PC-9 (cell line): ENCODE measurements around the gene BCL6. TPM values are rescaled to one million over a fixed set of nuclear protein-coding genes. Genes with fewer than 3 reads are reported as not detected.

Experiments
- BruUV-seq: library from RNA; stranded (reverse); fragments of 400-500 nt; replicated peaks from 2 replicates; lab custom pipeline; 2021; lab: Mats Ljungman, UMichigan
- CTCF ChIA-PET: fragments of 300-600 bp; sonication (Branson Sonifier 250); formaldehyde crosslinking; loops from one replicate; lab custom pipeline; 2022; ENCODE audit warnings: antibody characterized with exemption; lab: Charles Lee
- POLR2A ChIA-PET: fragments of 300-600 bp; sonication (Branson Sonifier 250); formaldehyde crosslinking; loops from one replicate; lab custom pipeline; 2022; ENCODE audit warnings: antibody characterized with exemption; ENCODE audit not compliant: unreplicated experiment; lab: Charles Lee
- DNase-seq, 2 experiments: peaks; one replicate each; pipeline versions ENCODE4 v3.0.0 to v3.0.0-alpha.2; 2015 to 2022; ENCODE audit warnings: mixed read lengths in 1 of 2
- H2AFZ ChIP-seq: fragments of 200-600 bp; sonication (generic); 2 replicates; pipeline ENCODE4 v1.8.1; 2017; ENCODE audit warnings: antibody characterized with exemption
- H3F3A ChIP-seq: fragments of 200-600 bp; sonication (generic); 2 replicates; pipeline ENCODE4 v1.8.1; 2017; ENCODE audit warnings: antibody characterized with exemption, mild to moderate bottlenecking, low read depth; ENCODE audit not compliant: insufficient read depth
- H3K27ac ChIP-seq: fragments of 200-600 bp; sonication (generic); 2 replicates; pipeline ENCODE4 v1.6.1; 2016; ENCODE audit warnings: mixed run types
- H3K27me3 ChIP-seq: fragments of 200-600 bp; sonication (generic); 2 replicates; pipeline ENCODE4 v1.6.1; 2016; ENCODE audit warnings: low read depth, mixed run types; ENCODE audit not compliant: insufficient read depth
- H3K36me3 ChIP-seq: fragments of 200-600 bp; sonication (generic); 2 replicates; pipeline ENCODE4 v1.6.1; 2016; ENCODE audit warnings: low read depth, mixed run types
- H3K4me1 ChIP-seq: fragments of 200-600 bp; sonication (generic); replicated peaks from 2 replicates; pipeline ENCODE4 v1.6.1; 2016; ENCODE audit warnings: mixed run types; ENCODE audit not compliant: insufficient read depth
- H3K4me2 ChIP-seq: fragments of 200-600 bp; sonication (generic); 2 replicates; pipeline ENCODE4 v1.6.1; 2017; ENCODE audit warnings: mixed run types
- H3K4me3 ChIP-seq: fragments of 200-600 bp; sonication (generic); 2 replicates; pipeline ENCODE4 v1.6.1; 2016; ENCODE audit warnings: mixed run types
- H3K79me2 ChIP-seq: fragments of 200-600 bp; sonication (generic); 2 replicates; pipeline ENCODE4 v1.6.1; 2017; ENCODE audit warnings: low read depth, mixed run types
- H3K9me2 ChIP-seq: fragments of 200-600 bp; sonication (generic); 2 replicates; pipeline ENCODE4 v1.8.1; 2017; ENCODE audit warnings: mild to moderate bottlenecking; ENCODE audit not compliant: insufficient read depth
- H3K9me3 ChIP-seq: fragments of 200-600 bp; sonication (generic); 2 replicates; pipeline ENCODE4 v1.8.1; 2016; ENCODE audit warnings: low read depth; ENCODE audit not compliant: insufficient read depth
- H4K20me1 ChIP-seq: fragments of 200-600 bp; sonication (generic); 2 replicates; pipeline ENCODE4 v1.8.1; 2017; ENCODE audit not compliant: insufficient read depth
- CTCF ChIP-seq: fragments of 200-600 bp; sonication (generic); conservative IDR thresholded peaks from 2 replicates; pipeline ENCODE4 v1.6.1; 2017; ENCODE audit warnings: mixed run types, antibody characterized with exemption, mild to moderate bottlenecking, moderate library complexity
- EZH2 ChIP-seq: fragments of 200-600 bp; sonication (generic); IDR thresholded peaks from 2 replicates; pipeline ENCODE4 v1.8.0; 2017; ENCODE audit warnings: antibody characterized with exemption, low read depth
- intact Hi-C: fragments of 100-400 bp; cut with micrococcal nuclease; formaldehyde crosslinking; loops from one replicate; pipeline ENCODE4 v1.10.0; 2022; ENCODE audit not compliant: unreplicated experiment
- total RNA-seq: library from RNA; stranded (reverse); gene quantifications from 2 replicates; pipeline ENCODE4 v1.2.3, GENCODE V29; 2021

BCL6 gene
- total RNA-seq, 1 experiment from 2014 or later: 42.2 TPM

DNA sequence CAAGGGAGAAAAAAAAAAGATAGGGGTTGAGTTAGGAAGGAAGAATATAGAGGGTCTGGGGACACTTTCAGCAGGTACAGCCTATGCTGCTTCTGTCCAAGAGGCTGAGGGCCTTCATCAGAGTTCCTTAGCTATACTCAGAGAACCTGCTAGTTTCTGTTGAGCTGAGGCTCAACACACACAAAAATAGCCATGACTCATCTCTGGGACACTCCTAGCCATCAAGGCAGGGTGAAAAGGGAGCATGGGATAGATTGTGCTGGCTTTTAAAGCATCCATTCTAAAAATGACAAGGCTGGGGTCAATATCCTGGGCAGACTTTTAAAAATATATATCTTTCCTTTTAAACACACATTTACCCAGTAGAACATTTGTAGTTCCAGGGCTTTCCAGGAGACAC lies 40.1 kb downstream of the BCL6 start:
- Histone ChIP-seq H3K27ac (no peak overlapping the region), H3K27me3 (peaks cover 5% of the 10 kb centered on the region), H3K36me3 (no peaks in the 10 kb centered on the region), H3K4me3 (no peak overlapping the region), H3K9me2 (no peaks in the 10 kb centered on the region), H3K4me2 (no peak overlapping the region), H3K79me2 (no peaks in the 10 kb centered on the region), H3K9me3 (no peaks in the 10 kb centered on the region), H4K20me1 (no peaks in the 10 kb centered on the region), H3F3A (no peaks in the 10 kb centered on the region), H3K4me1 (no peaks in the 10 kb centered on the region), H2AFZ (no peak overlapping the region)
- DNase-seq: no peak
- TF ChIP-seq EZH2 (no peak), CTCF (no peak)
- CTCF ChIA-PET: no interaction called here
- intact Hi-C loops: no loop called here
- BruUV-seq: no TSS peak
- POLR2A ChIA-PET: no interaction called here

DNA sequence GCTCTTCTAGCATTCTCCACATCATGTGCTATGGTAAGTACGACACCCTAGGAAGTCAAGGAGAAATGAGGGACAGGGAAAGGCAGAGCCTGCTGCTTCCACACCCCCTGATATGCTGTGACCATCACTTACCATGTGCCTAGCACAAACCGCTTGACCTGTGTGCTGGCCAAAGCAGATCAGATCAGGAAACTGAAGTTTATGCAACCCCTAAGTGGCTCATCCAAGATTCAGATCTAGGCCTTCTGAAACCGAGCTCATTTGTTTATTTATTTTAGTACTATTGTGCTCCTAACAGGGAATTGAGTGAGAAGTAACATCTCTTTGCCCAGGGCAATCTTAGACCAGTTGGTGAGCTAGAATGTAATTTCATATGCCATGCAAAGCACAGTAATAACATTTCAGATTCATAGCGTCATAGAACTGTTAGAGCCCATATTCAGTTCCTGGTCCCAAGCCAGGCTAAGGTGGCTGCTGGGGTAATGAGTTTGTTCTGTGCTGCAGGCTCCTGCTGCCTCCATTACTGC lies 42.7 kb downstream of the BCL6 start, which contains the start of gene RTP2:
TSS of gene RTP2 (minus strand) at position 51 of the 527 bp plus-strand sequence. CDS start 429 bp downstream, outside the sequence.
- Histone ChIP-seq H3K4me1 (no peaks in the 10 kb centered on the region), H3K27ac (no peak within 1 kb of the TSS), H3K27me3 (peaks cover 26% of the 10 kb centered on the region), H3K9me3 (no peaks in the 10 kb centered on the region), H3K4me2 (no peak within 1 kb of the TSS), H3K79me2 (no peaks in the 10 kb centered on the region), H3K4me3 (no peak within 1 kb of the TSS), H3K36me3 (no peaks in the 10 kb centered on the region), H3K9me2 (no peaks in the 10 kb centered on the region), H2AFZ (no peak within 1 kb of the TSS), H4K20me1 (no peaks in the 10 kb centered on the region), H3F3A (no peaks in the 10 kb centered on the region)
- intact Hi-C loops: no loop called here
- CTCF ChIA-PET: interaction anchor here (0.5 kb wide), 1 partner anchor 23 kb away, joined by 4 read pairs; no protein-coding TSS in a partner anchor
- BruUV-seq: no TSS peak
- TF ChIP-seq CTCF (no peak), EZH2 (no peak)
- POLR2A ChIA-PET: interaction anchor here (0.7 kb wide), 1 partner anchor 84 kb away, joined by 5 read pairs; no protein-coding TSS in a partner anchor
- no peak for DNase-seq

- intact Hi-C loops: no loop called here
- DNase-seq: no peak
- no peak overlapping the region for H3K27ac ChIP-seq
- H3K4me3 ChIP-seq: no peak overlapping the region
- TF ChIP-seq CTCF: no peak
- TF ChIP-seq EZH2: no peak
- H2AFZ ChIP-seq: no peak overlapping the region
- POLR2A ChIA-PET: no interaction called here
- H4K20me1 ChIP-seq: no peaks in the 10 kb centered on the region
- H3K79me2 ChIP-seq: no peaks in the 10 kb centered on the region
- H3K27me3 ChIP-seq: peaks cover 49% of the 10 kb centered on the region
- H3K4me2 ChIP-seq: no peak overlapping the region
- H3K9me2 ChIP-seq: no peaks in the 10 kb centered on the region
- no TSS peak for BruUV-seq
- H3F3A ChIP-seq: no peaks in the 10 kb centered on the region
- no peaks in the 10 kb centered on the region for H3K4me1 ChIP-seq
- no peaks in the 10 kb centered on the region for H3K9me3 ChIP-seq
- CTCF ChIA-PET: interaction anchor here (0.7 kb wide), 1 partner anchor 9 kb away, joined by 3 read pairs; no protein-coding TSS in a partner anchor
- H3K36me3 ChIP-seq: no peaks in the 10 kb centered on the region
Measured at GRCh38 chr3:187700249-187700648, 45.0 kb downstream of the BCL6 start.
